Astrocyte of the spinal cord (primary cell): ENCODE results near the gene RAB11FIP4.

Experiments used
- DNase-seq: peaks from one replicate; pipeline ENCODE4 v3.0.0; 2011; ENCODE audit warnings: low read depth, low spot score
- H3K4me3 ChIP-seq: 2 replicates; pipeline ENCODE4 v1.5.1; 2011; ENCODE audit warnings: low read depth, mild to moderate bottlenecking, low read length, moderate library complexity
- in situ Hi-C: cut with HindIII; loops from 2 replicates; pipeline ENCODE4 v1.10.0; 2017; ENCODE audit warnings: low sequenced_read_pairs
- TF ChIP-seq, protein P1 (sequence below): IDR thresholded peaks from 2 replicates; pipeline ENCODE4 v1.5.1; 2012; ENCODE audit warnings: low read depth, mild to moderate bottlenecking, low read length, inconsistent platforms

Gene RAB11FIP4

DNA sequence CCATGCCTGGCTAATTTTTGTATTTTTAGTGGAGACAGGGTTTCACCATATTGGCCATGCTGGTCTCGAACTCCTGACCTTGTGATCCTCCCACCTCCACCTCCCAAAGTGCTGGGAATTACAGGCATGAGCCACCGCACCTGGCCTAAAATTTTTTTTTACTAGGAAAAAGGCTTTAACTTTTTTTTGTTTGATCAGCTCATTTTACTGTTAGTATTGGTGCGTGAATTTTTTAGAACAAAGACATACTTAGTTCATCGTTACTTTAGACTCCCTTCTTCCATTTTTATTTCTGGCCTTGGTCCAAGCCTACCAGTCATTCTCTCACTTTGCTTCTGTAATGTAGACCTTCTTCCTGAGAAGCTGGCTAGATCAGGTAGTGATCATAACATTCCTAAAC lies 25.4 kb upstream of the RAB11FIP4 start:
- no peak overlapping the region for H3K4me3 ChIP-seq
- in situ Hi-C loops: no loop called here
- DNase-seq: no peak
- TF ChIP-seq, protein P1, sequence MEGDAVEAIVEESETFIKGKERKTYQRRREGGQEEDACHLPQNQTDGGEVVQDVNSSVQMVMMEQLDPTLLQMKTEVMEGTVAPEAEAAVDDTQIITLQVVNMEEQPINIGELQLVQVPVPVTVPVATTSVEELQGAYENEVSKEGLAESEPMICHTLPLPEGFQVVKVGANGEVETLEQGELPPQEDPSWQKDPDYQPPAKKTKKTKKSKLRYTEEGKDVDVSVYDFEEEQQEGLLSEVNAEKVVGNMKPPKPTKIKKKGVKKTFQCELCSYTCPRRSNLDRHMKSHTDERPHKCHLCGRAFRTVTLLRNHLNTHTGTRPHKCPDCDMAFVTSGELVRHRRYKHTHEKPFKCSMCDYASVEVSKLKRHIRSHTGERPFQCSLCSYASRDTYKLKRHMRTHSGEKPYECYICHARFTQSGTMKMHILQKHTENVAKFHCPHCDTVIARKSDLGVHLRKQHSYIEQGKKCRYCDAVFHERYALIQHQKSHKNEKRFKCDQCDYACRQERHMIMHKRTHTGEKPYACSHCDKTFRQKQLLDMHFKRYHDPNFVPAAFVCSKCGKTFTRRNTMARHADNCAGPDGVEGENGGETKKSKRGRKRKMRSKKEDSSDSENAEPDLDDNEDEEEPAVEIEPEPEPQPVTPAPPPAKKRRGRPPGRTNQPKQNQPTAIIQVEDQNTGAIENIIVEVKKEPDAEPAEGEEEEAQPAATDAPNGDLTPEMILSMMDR: no peak

DNA sequence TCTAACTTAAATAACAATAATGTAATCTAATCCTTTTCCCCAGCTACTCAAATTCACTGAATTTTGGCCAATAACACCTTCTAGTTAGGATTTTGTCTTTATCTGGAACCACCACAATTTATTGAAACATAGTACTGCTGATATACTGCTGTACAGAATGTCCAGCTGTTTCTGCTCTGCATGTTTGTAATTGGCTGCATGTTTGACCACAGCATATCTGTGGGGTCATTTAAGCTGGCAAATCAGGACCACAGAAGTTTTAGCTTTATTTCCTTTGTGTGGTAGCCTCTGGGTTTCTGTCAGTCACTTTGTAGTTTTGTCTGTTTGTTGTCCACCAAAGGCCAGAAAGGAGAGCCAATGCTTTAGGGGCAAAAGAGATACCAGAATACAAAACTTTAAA lies 22.2 kb upstream of the RAB11FIP4 start:
- in situ Hi-C loops: no loop called here
- no peak overlapping the region for H3K4me3 ChIP-seq
- TF ChIP-seq, protein P1: no peak
- peak; percentile 57 for DNase-seq

DNA sequence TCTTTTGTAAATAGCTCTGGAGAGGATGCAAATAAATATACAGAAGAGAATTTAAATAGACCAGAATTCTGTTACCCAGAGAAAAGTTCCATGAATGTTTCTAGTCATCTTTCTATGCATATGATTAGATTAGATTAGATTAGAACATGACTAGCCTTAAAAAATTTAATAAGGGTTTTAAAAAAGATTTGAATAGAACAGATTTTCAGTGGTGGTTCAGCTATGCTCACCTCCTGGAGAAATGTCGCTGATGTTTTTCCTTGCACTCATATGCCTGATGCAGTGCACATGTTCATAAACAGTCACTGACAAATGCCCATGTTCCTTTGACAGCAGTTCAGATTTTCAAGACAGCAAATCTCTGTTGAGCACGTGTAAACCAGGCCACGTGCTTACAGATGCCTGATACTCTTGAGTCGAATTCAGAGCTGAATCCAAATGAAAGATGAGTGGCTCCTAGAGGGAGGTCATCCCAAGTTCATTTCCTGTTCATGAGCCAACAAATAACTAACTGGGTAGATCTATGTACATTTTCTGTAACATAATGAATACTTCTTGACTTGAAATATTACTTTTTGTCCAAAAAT lies 19.9 kb upstream of the RAB11FIP4 start:
- in situ Hi-C loops: no loop called here
- DNase-seq: peak; percentile 56
- H3K4me3 ChIP-seq: no peak overlapping the region
- TF ChIP-seq, protein P1: no peak

DNA sequence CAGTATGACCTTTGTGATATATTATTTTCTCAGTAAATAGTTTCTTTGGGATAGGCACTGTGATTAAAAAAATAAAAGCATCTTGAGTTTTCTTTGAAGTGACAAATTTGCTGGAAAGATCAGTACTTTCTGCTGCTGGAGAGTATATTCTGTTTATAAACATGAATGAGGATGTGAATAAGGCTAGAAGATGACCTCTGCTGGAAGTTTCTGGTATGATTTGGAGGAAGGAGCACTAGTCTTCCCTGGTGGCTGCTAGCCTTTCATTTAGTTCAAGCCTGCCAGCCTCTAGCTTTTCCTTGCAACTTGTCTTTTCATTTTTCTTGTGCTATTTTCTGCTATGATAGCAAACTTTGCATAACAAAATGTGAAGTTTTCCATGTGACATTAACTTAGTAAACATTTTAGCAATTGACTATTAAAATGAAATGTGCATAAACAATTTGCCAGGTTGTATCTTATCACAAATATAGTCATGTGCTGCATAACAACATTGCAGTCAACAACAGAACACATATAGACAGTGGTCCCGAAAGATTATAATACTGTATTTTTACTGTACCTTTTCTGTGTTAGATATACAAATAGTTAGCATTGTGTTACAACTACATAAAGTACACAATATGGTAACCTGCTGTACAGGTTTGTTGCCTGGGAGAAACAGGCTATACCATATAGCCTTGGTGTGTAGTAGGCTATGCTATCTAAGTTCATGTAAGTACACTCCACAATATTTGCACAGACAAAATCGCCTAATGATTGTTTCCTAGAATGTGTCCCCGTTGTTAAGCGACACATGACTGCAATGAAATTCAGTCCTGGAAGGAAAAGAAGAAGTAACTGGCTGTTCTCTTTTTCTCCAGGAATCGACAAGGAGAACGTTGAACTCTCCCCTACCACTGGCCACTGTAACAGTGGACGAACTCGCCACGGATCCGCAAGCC lies 18.1 kb upstream of the RAB11FIP4 start:
- TF ChIP-seq, protein P1: peak; percentile 66
- in situ Hi-C loops: no loop called here
- no peak overlapping the region for H3K4me3 ChIP-seq
- DNase-seq: peak; percentile 71

DNA sequence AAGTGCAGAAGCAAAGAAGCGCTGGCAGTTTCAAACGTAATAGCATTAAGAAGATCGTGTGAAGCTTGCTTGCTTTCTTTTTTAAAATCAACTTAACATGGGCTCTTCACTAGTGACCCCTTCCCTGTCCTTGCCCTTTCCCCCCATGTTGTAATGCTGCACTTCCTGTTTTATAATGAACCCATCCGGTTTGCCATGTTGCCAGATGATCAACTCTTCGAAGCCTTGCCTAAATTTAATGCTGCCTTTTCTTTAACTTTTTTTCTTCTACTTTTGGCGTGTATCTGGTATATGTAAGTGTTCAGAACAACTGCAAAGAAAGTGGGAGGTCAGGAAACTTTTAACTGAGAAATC lies 17.4 kb upstream of the RAB11FIP4 start:
- TF ChIP-seq, protein P1: no peak
- no peak overlapping the region for H3K4me3 ChIP-seq
- in situ Hi-C loops: no loop called here
- DNase-seq: no peak

DNA sequence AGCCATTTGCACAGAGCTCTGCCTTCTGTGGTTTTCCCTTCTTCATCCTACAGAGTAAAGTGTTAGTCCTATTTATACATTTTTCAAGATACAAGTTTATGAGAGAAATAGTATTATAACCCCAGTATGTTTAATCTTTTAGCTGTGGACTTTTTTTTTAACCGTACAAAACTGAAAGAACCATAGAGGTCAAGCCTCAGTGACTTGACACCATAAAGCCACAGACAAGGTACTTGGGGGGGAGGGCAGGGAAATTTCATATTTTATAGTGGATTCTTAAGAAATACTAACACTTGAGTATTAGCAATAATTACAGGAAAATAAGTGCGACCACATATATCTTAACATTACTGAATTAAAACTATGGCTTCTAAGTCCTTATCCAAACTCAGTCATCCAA lies 17.0 kb upstream of the RAB11FIP4 start:
- H3K4me3 ChIP-seq: no peak overlapping the region
- in situ Hi-C loops: no loop called here
- no peak for DNase-seq
- TF ChIP-seq, protein P1: no peak
